Stimulated activated CD4-positive, alpha-beta T cell treated with anti-CD3 and anti-CD28 coated beads, Interleukin-1b, Interleukin-23, amount 100 ng/mL, for 1 hour (primary cell): ENCODE measurements around the gene CHN2.

Source experiments
- DNase-seq, 2 donors: peaks; one replicate each; pipeline ENCODE4 v3.0.0-alpha.2; 2020; ENCODE audit warnings: low read depth in 2 of 2

Gene CHN2

GRCh38 chr7:29426587-29426986 lies 232.0 kb downstream of the CHN2 start:
- DNase-seq, result no peak

GRCh38 chr7:29429401-29429800 lies 234.8 kb downstream of the CHN2 start:
- no peak for DNase-seq

- DNase-seq, result no peak
Measured at GRCh38 chr7:29430279-29430949, 235.8 kb downstream of the CHN2 start.

GRCh38 chr7:29431686-29432085 lies 237.1 kb downstream of the CHN2 start:
- no peak for DNase-seq

- DNase-seq, result no peak
Measured at GRCh38 chr7:29432721-29433120, 238.1 kb downstream of the CHN2 start.

- DNase-seq, result no peak
Measured at GRCh38 chr7:29434380-29434768, 239.8 kb downstream of the CHN2 start.

GRCh38 chr7:29435167-29435566 lies 240.6 kb downstream of the CHN2 start:
- DNase-seq, result no peak

GRCh38 chr7:29435902-29436301 lies 241.3 kb downstream of the CHN2 start:
- no peak for DNase-seq

- no peak for DNase-seq
Measured at GRCh38 chr7:29442146-29442545, 247.6 kb downstream of the CHN2 start.

- no peak for DNase-seq
Measured at GRCh38 chr7:29443552-29443951, 249.0 kb downstream of the CHN2 start.

- no peak for DNase-seq
Measured at GRCh38 chr7:29444267-29444666, 249.7 kb downstream of the CHN2 start.

- no peak for DNase-seq
Measured at GRCh38 chr7:29445736-29446135, 251.2 kb downstream of the CHN2 start.

GRCh38 chr7:29447828-29448227 lies 253.3 kb downstream of the CHN2 start:
- no peak for DNase-seq

GRCh38 chr7:29449569-29450260 lies 255.1 kb downstream of the CHN2 start:
- no peak for DNase-seq

- no peak for DNase-seq
Measured at GRCh38 chr7:29453021-29453420, 258.4 kb downstream of the CHN2 start.

GRCh38 chr7:29454464-29454863 lies 259.9 kb downstream of the CHN2 start:
- no peak for DNase-seq

- no peak for DNase-seq
Measured at GRCh38 chr7:29454899-29455451, 260.4 kb downstream of the CHN2 start.

GRCh38 chr7:29457141-29457561 lies 262.6 kb downstream of the CHN2 start:
- DNase-seq, result no peak

GRCh38 chr7:29457565-29458011 lies 263.0 kb downstream of the CHN2 start:
- no peak for DNase-seq

- no peak for DNase-seq
Measured at GRCh38 chr7:29458933-29459332, 264.4 kb downstream of the CHN2 start.

GRCh38 chr7:29459589-29459988 lies 265.0 kb downstream of the CHN2 start:
- no peak for DNase-seq

GRCh38 chr7:29461996-29462395 lies 267.4 kb downstream of the CHN2 start:
- DNase-seq, result no peak

- DNase-seq, result no peak
Measured at GRCh38 chr7:29463504-29464158, 269.1 kb downstream of the CHN2 start.
